ENCODE data around the gene ZDBF2.

The ZDBF2 gene

DNA sequence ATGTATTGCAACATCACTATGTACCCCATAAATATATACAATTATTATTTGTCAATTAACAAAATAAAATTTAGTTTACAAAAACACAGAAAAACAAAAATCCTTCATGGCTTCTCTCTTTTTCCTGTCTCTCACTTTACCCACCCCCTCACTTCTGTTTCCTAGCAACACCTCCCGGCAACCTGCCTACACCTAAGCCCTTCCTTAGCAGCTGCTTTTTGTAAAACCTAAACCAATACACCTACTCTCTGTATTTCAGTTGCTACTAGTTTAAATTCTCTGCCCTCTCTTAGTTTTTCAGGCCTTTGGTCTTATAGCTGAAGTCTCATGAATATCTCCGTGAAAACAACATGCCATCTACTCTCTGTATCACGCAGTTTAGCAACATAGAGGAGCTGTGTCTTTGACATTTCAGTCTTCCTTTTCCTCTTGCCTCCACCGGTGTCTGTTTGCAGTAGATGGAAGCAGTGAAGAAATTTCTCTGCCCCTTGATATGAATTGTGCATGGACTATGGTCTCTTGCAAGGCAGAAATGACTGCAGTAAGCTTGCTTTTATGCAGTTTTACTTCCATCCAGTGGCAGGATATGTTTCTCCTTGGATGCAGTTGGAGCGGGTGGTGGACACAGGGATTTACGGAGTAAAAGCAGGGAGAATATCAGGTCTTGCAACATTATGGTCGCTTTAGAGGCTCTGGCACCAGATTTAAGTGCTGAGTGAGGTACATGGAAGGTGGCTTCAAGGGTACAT is 42.0 kb upstream of the ZDBF2 start:
- H3K27ac ChIP-seq (ENCODE audit: low read depth, low read length) = no peak overlapping the region
- H3K4me2 ChIP-seq (ENCODE audit: low read depth, low read length, poor library complexity, severe bottlenecking) = no peak overlapping the region
- H4K20me1 ChIP-seq (ENCODE audit: low read depth, low read length) = no peaks in the 10 kb centered on the region
- TF ChIP-seq, protein P1, sequence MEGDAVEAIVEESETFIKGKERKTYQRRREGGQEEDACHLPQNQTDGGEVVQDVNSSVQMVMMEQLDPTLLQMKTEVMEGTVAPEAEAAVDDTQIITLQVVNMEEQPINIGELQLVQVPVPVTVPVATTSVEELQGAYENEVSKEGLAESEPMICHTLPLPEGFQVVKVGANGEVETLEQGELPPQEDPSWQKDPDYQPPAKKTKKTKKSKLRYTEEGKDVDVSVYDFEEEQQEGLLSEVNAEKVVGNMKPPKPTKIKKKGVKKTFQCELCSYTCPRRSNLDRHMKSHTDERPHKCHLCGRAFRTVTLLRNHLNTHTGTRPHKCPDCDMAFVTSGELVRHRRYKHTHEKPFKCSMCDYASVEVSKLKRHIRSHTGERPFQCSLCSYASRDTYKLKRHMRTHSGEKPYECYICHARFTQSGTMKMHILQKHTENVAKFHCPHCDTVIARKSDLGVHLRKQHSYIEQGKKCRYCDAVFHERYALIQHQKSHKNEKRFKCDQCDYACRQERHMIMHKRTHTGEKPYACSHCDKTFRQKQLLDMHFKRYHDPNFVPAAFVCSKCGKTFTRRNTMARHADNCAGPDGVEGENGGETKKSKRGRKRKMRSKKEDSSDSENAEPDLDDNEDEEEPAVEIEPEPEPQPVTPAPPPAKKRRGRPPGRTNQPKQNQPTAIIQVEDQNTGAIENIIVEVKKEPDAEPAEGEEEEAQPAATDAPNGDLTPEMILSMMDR (IDR thresholded peaks at IDR 0.05; ENCODE audit: insufficient read depth, low read length, poor library complexity, severe bottlenecking) = no peak
- TF ChIP-seq EZH2phosphoT487 (conservative IDR thresholded peaks at IDR 0.05; ENCODE audit: low read length) = no peak
- H3K36me3 ChIP-seq (ENCODE audit: low read length) = no peaks in the 10 kb centered on the region
- no peaks in the 10 kb centered on the region for H3K9me3 ChIP-seq (ENCODE audit: insufficient read depth, low read length)
- no peak overlapping the region for H3K9ac ChIP-seq (ENCODE audit: low read length)
- H3K27me3 ChIP-seq (ENCODE audit: low read length) = no peaks in the 10 kb centered on the region
- no peaks in the 10 kb centered on the region for H3F3A ChIP-seq (ENCODE audit: insufficient read depth)
- H2AFZ ChIP-seq (ENCODE audit: low read depth, low read length, severe bottlenecking) = no peak overlapping the region
- H3K79me2 ChIP-seq (ENCODE audit: insufficient read depth, low read length) = no peaks in the 10 kb centered on the region
- no peaks in the 10 kb centered on the region for H3K9me2 ChIP-seq (replicated peaks; ENCODE audit: insufficient read depth, low read length)
- no peak overlapping the region for H3K4me3 ChIP-seq (ENCODE audit: insufficient read depth, low read length, poor library complexity, severe bottlenecking)

DNA sequence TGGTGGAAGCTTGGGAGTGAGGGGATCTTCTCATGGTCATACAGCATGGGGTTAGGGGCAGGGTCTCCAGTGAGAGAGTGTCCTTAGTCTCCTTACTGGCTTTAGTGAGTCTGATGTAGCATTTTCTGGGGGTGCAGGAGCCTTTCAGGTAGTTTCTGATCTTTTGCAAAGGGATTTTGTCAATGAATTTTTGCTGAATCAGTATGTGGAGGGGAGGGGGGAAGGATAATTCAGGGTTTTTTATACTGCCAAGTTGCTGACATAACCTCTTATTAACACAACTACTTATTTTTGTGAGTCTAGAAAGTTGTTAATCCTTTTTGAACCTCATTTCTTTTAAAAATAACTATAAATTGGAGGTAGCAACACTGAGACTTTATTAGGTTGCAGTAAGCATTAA is 35.3 kb upstream of the ZDBF2 start:
- Histone ChIP-seq H3F3A (ENCODE audit: insufficient read depth) (peaks cover 5% of the 10 kb centered on the region; the same call in 1 of the 2 replicates), H3K27ac (ENCODE audit: low read depth, low read length) (no peak overlapping the region), H3K79me2 (ENCODE audit: insufficient read depth, low read length) (no peaks in the 10 kb centered on the region), H3K4me3 (ENCODE audit: insufficient read depth, low read length, poor library complexity, severe bottlenecking) (no peak overlapping the region), H3K9me3 (ENCODE audit: insufficient read depth, low read length) (no peaks in the 10 kb centered on the region), H3K27me3 (ENCODE audit: low read length) (no peaks in the 10 kb centered on the region), H3K9me2 (replicated peaks; ENCODE audit: insufficient read depth, low read length) (no peaks in the 10 kb centered on the region), H3K9ac (ENCODE audit: low read length) (no peak overlapping the region), H2AFZ (ENCODE audit: low read depth, low read length, severe bottlenecking) (no peak overlapping the region), H4K20me1 (ENCODE audit: low read depth, low read length) (no peaks in the 10 kb centered on the region), H3K4me2 (ENCODE audit: low read depth, low read length, poor library complexity, severe bottlenecking) (no peak overlapping the region), H3K36me3 (ENCODE audit: low read length) (no peaks in the 10 kb centered on the region)
- TF ChIP-seq EZH2phosphoT487 (conservative IDR thresholded peaks at IDR 0.05; ENCODE audit: low read length) = no peak
- TF ChIP-seq, protein P1 (IDR thresholded peaks at IDR 0.05; ENCODE audit: insufficient read depth, low read length, poor library complexity, severe bottlenecking) = no peak

DNA sequence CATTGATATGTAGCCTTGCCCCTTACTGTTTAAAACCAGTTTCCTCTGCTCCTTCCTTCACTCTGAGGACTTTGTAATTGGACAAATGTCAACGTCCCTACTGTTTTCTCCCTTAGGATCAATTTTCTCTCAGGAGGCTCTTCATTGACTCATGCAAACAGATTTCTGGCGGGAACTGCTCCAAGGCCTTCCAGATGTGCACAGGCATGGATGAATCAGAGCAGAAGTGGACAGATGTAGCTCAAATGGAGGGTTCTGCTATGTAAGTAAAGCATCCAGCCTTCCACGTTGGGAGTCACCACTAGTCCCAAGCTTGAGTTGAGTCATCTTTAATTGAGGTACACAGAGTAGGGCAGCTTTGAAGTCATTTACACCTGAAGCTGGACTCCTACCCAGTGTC is 34.1 kb upstream of the ZDBF2 start:
- Histone ChIP-seq H3K79me2 (ENCODE audit: insufficient read depth, low read length) (no peaks in the 10 kb centered on the region), H3K36me3 (ENCODE audit: low read length) (no peaks in the 10 kb centered on the region), H3K27ac (ENCODE audit: low read depth, low read length) (no peak overlapping the region), H3K9me3 (ENCODE audit: insufficient read depth, low read length) (no peaks in the 10 kb centered on the region), H4K20me1 (ENCODE audit: low read depth, low read length) (no peaks in the 10 kb centered on the region), H3K27me3 (ENCODE audit: low read length) (no peaks in the 10 kb centered on the region), H3K9ac (ENCODE audit: low read length) (no peak overlapping the region), H2AFZ (ENCODE audit: low read depth, low read length, severe bottlenecking) (peak overlapping the region; percentile 9), H3K4me2 (ENCODE audit: low read depth, low read length, poor library complexity, severe bottlenecking) (no peak overlapping the region), H3K4me3 (ENCODE audit: insufficient read depth, low read length, poor library complexity, severe bottlenecking) (no peak overlapping the region), H3F3A (ENCODE audit: insufficient read depth) (peaks cover 16% of the 10 kb centered on the region), H3K9me2 (replicated peaks; ENCODE audit: insufficient read depth, low read length) (no peaks in the 10 kb centered on the region)
- TF ChIP-seq, protein P1 (IDR thresholded peaks at IDR 0.05; ENCODE audit: insufficient read depth, low read length, poor library complexity, severe bottlenecking) = no peak
- no peak for TF ChIP-seq EZH2phosphoT487 (conservative IDR thresholded peaks at IDR 0.05; ENCODE audit: low read length)
